T1000 (cell line): ENCODE measurements around the gene DEFB108B.
"Not testable (repeated sequence)": the region's sequence is repeated elsewhere in the genome, so short reads cannot be mapped to it uniquely, and the experiment has no call there.

Experiments
- DNase-seq: peaks from one replicate; lab custom pipeline; 2025; ENCODE audit warnings: mixed read lengths; lab: John Stamatoyannopoulos, UW

Gene DEFB108B

GRCh38 chr11:71832811-71833210 is at the start of gene DEFB108B:
TSS of gene DEFB108B (plus strand) at chr11:71833200. CDS start at chr11:71833200, 0 bp downstream.
- not testable (repeated sequence) for DNase-seq

- DNase-seq, result not testable (repeated sequence)
These were observed 46.7 kb upstream of the DEFB108B start for GRCh38 chr11:71786114-71786847.

- peak; percentile 99 for DNase-seq
These were observed 46.2 kb upstream of the DEFB108B start for GRCh38 chr11:71786848-71787097.

GRCh38 chr11:71787098-71787823 is 45.7 kb upstream of the DEFB108B start:
- DNase-seq, result no peak

GRCh38 chr11:71787824-71788454 is 45.1 kb upstream of the DEFB108B start:
- peak; percentile 55 for DNase-seq

GRCh38 chr11:71789444-71790196 is 43.4 kb upstream of the DEFB108B start:
- peak; percentile 44 for DNase-seq

GRCh38 chr11:71791111-71791510 is 41.9 kb upstream of the DEFB108B start:
- DNase-seq, result not testable (repeated sequence)

- peak; percentile 64 for DNase-seq
These were observed 40.3 kb upstream of the DEFB108B start for GRCh38 chr11:71792621-71793235.

- DNase-seq, result peak; percentile 88
These were observed 38.5 kb upstream of the DEFB108B start for GRCh38 chr11:71794386-71795040.

- not testable (repeated sequence) for DNase-seq
These were observed 37.8 kb upstream of the DEFB108B start for GRCh38 chr11:71795236-71795635.

GRCh38 chr11:71796016-71796415 is 37.0 kb upstream of the DEFB108B start:
- DNase-seq, result not testable (repeated sequence)

GRCh38 chr11:71796781-71797180 is 36.2 kb upstream of the DEFB108B start:
- not testable (repeated sequence) for DNase-seq

- DNase-seq, result not testable (repeated sequence)
These were observed 33.4 kb upstream of the DEFB108B start for GRCh38 chr11:71799556-71800128.

- DNase-seq, result not testable (repeated sequence)
These were observed 32.6 kb upstream of the DEFB108B start for GRCh38 chr11:71800335-71800953.

- not testable (repeated sequence) for DNase-seq
These were observed 32.0 kb upstream of the DEFB108B start for GRCh38 chr11:71801026-71801425.

GRCh38 chr11:71802874-71803273 is 30.1 kb upstream of the DEFB108B start:
- not testable (repeated sequence) for DNase-seq

- DNase-seq, result not testable (repeated sequence)
These were observed 28.6 kb upstream of the DEFB108B start for GRCh38 chr11:71804158-71804947.

- not testable (repeated sequence) for DNase-seq
These were observed 20.5 kb upstream of the DEFB108B start for GRCh38 chr11:71812529-71812928.
